ENCODE measurements around the gene MAN2A2. TPM values are rescaled to one million over a fixed set of nuclear protein-coding genes. Genes with fewer than 3 reads are reported as not detected.

Gene MAN2A2
- total and polyA plus RNA-seq, 9 of the 15 experiments (the other 6 are each of a cell fraction or from before 2014, with no cell fraction given), result 7.3 to 151 (median 43.4) TPM

DNA sequence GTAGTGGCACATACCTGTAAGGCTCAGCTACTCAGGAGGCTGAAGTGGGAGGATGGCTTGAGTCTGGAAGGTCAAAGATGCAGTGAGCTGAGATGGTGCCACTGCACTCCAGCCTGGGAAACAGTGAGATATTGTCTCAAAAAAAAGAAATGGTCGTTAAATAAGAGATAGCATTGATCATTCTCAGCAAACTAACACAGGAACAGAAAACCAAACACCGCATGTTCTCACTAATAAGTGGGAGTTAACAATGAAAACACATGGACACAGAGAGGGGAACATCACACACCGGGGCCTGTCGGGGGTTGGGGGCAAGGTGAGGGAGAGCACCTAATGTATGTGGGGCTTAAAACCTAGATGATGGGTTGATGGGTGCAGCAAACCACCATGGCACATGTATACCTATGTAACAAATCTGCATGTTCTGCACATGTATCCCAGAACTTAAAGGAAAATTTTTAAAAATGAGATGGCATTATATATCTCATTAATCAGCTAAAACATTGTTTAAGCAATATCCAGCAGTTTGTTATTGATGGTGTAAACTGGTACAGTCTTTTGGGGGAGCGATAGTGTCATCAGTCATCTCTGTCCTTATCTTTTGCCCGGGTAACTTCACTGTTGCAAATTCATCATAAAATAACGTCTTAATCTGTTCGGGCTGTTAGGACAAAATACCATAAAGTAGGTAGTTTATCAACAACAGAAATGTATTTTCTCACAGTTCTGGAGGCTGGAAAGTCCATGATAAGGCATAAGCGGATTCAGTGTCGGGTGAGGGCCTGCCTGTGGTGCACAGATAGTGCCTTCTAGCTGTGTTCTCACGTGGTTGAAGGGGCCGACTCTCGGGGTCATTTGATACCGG lies 1.7 kb upstream of the MAN2A2 start (continued):
- TF ChIP-seq HNRNPH1 (optimal IDR thresholded peaks at IDR 0.05; ENCODE audit: low read depth, low read length) (no peak), ZNF3 (CRISPR knock-in tag; IDR thresholded peaks at IDR 0.05) (no peak), TCF3 (CRISPR knock-in tag; IDR thresholded peaks at IDR 0.05) (peak; percentile 100), ZNF41 (CRISPR knock-in tag; conservative IDR thresholded peaks at IDR 0.05) (peak; percentile 76; the same call in 1 of the 2 replicates), SIN3A (IDR thresholded peaks at IDR 0.05; ENCODE audit: borderline replicate concordance in 2 of 2, control insufficient read depth in 1 of 2, low read depth in 2 of 2, low read length in 2 of 2) (no peak), FUS (optimal IDR thresholded peaks at IDR 0.05; ENCODE audit: low read depth, low read length) (peak; percentile 38), SP1 (CRISPR knock-in tag; IDR thresholded peaks at IDR 0.05) (no peak), GATAD2A (IDR thresholded peaks at IDR 0.05) (peak; percentile 28; the same call in 1 of the 2 replicates), CBX3 (IDR thresholded peaks at IDR 0.05; ENCODE audit: borderline replicate concordance in 1 of 2, low read length in 2 of 2) (peak in 1 of 2 experiments; percentile 69; a peak in 1 of 3 replicates), TRIM28 (IDR thresholded peaks at IDR 0.05) (no peak), NFE2L1 (tag; IDR thresholded peaks at IDR 0.05; ENCODE audit: borderline replicate concordance, low read depth) (no peak), MED1 (CRISPR knock-in tag; IDR thresholded peaks at IDR 0.05; ENCODE audit: borderline replicate concordance) (no peak), RBM25 (IDR thresholded peaks at IDR 0.05; ENCODE audit: low read depth, low read length, severe bottlenecking) (no peak), ZNF79 (CRISPR knock-in tag; IDR thresholded peaks at IDR 0.05; ENCODE audit: low read depth) (no peak)
- TF ChIP-seq, protein P1, sequence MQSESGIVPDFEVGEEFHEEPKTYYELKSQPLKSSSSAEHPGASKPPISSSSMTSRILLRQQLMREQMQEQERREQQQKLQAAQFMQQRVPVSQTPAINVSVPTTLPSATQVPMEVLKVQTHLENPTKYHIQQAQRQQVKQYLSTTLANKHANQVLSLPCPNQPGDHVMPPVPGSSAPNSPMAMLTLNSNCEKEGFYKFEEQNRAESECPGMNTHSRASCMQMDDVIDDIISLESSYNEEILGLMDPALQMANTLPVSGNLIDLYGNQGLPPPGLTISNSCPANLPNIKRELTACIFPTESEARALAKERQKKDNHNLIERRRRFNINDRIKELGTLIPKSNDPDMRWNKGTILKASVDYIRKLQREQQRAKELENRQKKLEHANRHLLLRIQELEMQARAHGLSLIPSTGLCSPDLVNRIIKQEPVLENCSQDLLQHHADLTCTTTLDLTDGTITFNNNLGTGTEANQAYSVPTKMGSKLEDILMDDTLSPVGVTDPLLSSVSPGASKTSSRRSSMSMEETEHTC (IDR thresholded peaks at IDR 0.05), result peak; percentile 94
- TF ChIP-seq, protein P2, sequence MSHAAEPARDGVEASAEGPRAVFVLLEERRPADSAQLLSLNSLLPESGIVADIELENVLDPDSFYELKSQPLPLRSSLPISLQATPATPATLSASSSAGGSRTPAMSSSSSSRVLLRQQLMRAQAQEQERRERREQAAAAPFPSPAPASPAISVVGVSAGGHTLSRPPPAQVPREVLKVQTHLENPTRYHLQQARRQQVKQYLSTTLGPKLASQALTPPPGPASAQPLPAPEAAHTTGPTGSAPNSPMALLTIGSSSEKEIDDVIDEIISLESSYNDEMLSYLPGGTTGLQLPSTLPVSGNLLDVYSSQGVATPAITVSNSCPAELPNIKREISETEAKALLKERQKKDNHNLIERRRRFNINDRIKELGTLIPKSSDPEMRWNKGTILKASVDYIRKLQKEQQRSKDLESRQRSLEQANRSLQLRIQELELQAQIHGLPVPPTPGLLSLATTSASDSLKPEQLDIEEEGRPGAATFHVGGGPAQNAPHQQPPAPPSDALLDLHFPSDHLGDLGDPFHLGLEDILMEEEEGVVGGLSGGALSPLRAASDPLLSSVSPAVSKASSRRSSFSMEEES (CRISPR knock-in tag; IDR thresholded peaks at IDR 0.05), result peak; percentile 45; the same call in 1 of the 2 replicates
- TF ChIP-seq, protein P3, sequence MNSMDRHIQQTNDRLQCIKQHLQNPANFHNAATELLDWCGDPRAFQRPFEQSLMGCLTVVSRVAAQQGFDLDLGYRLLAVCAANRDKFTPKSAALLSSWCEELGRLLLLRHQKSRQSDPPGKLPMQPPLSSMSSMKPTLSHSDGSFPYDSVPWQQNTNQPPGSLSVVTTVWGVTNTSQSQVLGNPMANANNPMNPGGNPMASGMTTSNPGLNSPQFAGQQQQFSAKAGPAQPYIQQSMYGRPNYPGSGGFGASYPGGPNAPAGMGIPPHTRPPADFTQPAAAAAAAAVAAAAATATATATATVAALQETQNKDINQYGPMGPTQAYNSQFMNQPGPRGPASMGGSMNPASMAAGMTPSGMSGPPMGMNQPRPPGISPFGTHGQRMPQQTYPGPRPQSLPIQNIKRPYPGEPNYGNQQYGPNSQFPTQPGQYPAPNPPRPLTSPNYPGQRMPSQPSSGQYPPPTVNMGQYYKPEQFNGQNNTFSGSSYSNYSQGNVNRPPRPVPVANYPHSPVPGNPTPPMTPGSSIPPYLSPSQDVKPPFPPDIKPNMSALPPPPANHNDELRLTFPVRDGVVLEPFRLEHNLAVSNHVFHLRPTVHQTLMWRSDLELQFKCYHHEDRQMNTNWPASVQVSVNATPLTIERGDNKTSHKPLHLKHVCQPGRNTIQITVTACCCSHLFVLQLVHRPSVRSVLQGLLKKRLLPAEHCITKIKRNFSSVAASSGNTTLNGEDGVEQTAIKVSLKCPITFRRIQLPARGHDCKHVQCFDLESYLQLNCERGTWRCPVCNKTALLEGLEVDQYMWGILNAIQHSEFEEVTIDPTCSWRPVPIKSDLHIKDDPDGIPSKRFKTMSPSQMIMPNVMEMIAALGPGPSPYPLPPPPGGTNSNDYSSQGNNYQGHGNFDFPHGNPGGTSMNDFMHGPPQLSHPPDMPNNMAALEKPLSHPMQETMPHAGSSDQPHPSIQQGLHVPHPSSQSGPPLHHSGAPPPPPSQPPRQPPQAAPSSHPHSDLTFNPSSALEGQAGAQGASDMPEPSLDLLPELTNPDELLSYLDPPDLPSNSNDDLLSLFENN (IDR thresholded peaks at IDR 0.05; ENCODE audit: low read depth in 2 of 2, low read length in 2 of 2), result peak in 1 of 2 experiments; percentile 99; a peak in 2 of 4 replicates
